HG03378 (cell line): Measurements from ENCODE around the gene GLRX3.
"Not testable (repeated sequence)": the region's sequence is repeated elsewhere in the genome, so short reads cannot be mapped to it uniquely, and the experiment has no call there.

Source experiments
- ATAC-seq: cut with Tn5 transposase; IDR thresholded peaks from one replicate; pipeline ENCODE4 v1.9.1; 2021; ENCODE audit warnings: mild to moderate bottlenecking, moderate library complexity; ENCODE audit not compliant: unreplicated experiment

The GLRX3 gene

DNA sequence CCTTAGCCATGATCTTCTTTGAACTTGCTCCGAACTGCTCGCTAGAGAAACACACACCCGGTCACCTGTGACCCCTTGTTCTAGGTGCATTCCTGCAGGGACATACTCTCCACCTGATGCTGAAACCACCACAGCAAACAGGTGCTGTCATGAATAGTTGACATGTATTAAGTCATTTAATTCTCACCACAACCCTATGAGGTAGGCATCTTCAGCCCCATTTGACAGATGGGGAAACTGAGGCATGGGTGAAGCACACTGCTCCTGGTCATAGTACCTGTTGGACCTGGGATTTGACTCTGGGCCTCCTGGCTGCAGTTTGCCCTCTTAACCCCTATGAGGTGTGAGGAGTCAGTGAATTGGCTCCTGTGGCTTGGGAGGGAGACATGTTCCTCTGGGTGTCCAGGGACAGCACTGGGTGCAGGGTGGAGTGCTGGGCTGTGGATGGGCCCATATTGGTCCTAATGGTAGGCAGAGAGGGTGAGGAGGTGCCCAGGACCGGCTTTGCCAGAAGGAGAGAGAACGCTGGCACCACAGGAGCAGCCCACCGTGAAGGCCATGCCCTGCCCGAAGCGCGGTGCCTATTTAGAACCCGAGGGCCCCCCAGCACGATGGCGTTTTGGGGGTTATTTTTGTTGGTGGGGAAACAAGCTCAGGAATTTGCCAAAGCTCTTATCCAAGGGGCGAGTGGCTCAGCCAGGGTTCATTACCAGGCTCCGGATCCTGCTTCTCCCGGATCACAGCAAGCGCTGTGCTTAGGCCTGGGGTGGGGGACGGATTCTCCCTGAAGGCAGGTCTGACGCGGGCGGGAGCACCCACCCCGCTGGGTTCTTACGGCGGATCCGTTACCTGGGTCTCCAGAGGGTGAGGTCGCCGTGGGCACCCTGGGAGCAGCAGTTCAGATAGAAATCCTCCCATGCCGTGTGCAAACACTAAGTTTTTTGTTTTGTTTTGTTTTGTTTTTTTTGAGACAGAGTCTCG is 52.3 kb downstream of the GLRX3 start:
- ATAC-seq, result no peak

DNA sequence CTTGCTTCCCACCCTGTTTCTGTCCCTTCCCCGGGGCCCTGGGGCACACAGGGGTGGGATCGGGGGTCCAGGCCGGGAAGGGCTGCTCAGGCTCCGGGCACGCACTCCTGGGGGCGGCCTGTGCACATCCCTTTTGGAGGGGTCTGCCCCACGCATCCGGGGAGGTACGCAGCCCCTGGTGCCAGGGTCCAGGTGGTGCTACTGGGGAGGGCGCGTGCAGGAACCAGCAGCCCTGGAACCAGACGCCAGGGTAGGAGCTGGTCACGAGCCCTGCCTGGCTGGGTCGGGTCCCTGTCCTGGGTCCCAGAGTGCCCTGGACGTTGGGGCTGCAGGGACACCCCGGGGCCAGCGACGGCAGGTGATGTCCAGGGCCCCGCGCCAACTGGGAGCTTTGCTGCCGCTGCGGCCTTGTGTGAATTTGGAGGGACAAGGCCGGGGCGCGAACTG is 53.4 kb downstream of the GLRX3 start:
- ATAC-seq, result no peak

DNA sequence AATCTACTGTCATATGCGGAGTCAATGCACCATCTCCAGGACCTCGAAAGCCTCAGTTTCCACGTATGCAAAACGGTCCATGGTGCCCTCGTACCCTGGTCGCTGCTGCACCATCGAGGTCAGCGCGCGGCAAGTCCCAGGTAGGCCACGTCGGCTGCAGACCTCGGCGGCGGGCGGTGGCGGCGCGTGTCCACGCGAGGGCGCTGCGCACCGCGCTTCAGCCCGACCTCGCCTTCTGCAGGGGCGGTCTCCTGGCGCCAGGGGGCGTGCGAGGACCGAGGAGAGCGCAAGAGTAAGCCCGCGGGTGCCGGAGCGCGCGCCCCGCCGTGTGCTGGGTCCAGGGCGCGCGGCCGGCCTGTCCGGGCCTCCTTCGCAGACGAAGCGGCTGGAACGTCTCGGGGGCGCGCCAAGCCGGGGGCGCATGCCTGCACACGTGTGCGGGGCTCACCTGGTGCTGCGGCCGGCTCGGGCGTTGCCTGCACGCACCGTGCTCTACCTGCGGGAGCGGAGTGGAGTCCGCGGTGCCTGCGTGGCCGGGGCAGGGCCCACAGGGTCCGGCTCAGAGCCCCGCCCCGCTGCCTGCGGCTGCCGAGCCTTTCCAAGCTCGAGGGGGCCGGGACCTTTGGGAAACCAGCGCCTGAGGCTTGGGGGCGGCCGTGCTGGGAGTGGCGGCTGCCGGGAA is 54.0 kb downstream of the GLRX3 start:
- ATAC-seq, result peak; percentile 72

GRCh38 chr10:130190737-130191115 is 54.5 kb downstream of the GLRX3 start:
- ATAC-seq, result no peak

DNA sequence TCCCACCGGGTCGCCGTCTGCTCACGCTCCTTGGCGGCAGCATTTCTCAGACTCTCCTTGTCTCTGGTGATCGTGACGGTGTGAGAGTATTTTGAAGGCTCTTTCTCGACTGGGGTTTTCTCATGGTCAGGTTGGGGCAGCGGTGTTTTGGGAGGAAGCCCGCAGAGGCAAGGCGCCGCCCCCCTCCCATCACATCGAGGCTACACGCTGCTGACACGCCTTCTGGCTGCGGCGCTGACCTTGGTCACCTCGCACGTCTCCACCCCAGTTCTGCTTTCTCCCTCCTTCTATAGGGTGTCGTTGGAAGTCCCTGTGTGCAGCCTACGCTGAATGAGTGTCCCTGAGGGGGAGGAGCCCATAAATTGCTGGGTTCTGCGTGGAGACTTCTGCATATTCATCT is 55.2 kb downstream of the GLRX3 start:
- no peak for ATAC-seq

- no peak for ATAC-seq
Observed at GRCh38 chr10:130192276-130192848, 56.2 kb downstream of the GLRX3 start.

DNA sequence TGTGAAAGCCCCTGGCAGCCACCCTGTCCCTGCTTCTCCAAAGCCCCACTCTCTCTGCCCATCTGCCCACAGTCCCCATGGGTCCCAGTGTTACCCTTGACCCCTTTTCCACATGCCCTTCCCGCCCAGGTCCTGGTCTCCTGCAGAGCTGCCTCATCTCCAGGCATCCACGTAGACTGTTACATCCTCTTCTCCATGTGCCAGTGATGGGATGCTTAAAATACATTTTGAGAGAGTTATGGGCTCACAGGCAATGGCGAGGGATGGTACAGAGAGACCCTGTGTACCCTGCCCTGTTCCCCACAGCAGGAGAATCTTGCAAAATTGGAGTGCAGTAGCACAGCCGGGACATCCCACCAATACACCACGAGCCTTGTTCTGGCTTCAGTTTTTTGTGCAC is 56.8 kb downstream of the GLRX3 start:
- no peak for ATAC-seq

DNA sequence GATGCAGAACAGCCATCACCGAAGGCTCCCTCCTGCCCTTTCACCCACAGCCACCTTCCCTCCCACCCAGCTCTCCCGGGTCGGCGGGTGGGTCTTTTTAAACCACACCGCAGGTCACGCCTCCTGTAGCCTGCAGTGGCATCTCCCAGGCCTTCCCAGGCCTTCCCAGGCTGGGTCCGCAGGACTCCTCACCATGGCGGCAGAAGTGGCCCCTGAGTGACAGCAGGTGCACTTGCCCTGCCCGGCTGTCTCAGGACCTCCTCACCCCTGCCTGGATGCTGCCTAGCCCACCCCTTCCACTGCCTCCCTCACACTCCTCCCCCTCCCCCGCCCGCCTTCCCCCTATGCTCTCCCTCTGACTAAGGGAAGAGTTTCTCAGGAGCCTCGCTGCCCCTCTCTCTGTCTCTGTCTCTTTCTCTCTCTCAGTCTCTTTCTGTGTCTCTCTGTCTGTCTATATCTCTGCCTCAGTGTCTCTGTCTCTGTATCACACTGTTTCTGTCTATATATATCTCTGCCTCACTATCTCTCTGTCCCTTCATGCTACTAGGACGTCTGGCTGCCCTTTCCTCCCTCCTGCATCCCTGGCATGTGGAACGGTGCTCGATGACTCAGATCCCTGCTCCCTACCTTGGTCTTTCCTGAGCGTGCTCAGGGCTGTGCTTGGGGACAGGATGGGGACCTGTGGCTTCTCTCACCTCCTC is 57.5 kb downstream of the GLRX3 start:
- ATAC-seq, result no peak

GRCh38 chr10:130194194-130194990 is 58.2 kb downstream of the GLRX3 start:
- ATAC-seq, result no peak

GRCh38 chr10:130194991-130195645 is 58.9 kb downstream of the GLRX3 start:
- ATAC-seq, result no peak

- no peak for ATAC-seq
Observed at GRCh38 chr10:130195746-130196294, 59.6 kb downstream of the GLRX3 start.

GRCh38 chr10:130196511-130197487 is 60.6 kb downstream of the GLRX3 start:
- ATAC-seq, result no peak

DNA sequence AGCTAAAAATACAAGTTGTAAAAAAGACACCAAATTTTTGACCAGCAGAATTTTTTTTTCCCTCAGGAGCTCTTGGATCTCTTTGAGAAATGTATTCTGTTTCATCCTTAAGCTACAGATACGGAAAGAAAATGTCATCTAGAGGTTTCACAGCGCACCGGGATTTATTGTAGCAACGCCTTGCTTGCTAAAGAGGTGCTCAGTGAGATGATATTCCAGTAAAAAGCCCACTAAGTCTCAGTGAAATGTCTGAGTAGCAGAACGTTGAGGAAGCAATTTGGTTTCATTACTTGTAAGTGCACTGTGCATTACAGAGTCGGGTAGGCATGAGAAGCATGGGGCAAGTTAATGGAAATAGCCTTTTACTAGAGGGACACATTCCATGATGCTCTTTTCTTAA is 62.5 kb downstream of the GLRX3 start:
- ATAC-seq, result no peak

DNA sequence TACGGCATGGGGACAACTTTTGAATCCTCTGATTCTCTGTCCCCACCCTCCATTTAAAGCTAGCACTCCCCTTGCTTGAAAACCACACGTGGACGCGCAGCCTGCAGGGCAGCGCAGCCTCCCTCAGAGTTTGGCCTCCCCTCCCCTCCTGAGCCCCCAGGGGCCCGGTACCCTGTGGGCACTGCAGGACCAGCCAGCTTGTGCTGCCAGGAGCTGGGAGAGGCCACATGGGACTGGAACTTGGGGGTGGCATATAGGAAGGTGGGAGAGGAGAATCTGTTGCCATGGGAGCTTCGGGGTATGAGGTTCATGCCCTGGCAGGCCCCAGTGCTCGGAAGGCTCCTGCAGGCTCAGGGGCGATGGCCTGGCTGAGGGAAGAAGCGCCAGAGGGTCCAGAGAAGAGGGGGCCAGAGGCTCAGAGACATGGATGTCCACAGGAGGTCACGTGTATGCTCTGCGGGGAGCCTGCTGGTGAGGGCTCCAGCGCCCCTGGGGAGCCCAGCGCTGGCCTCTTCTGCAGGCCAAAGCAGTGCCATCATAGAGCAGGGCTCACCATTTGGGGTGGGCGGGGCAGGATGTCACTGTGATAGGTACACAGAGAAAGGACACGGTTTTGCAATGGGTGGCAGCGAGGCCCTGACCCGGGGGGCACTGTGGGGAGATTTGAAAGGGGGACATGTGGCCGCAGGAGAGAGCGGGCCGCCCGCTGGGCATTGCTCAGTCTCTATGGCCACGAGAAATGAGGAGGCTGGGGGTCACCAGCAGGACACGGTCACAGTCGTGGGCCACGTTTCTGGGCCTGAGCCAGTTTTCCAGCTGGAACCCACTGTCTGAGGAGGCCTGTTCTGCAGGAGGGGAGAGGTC is 64.2 kb downstream of the GLRX3 start:
- no peak for ATAC-seq

GRCh38 chr10:130201043-130201380 is 64.8 kb downstream of the GLRX3 start:
- no peak for ATAC-seq

DNA sequence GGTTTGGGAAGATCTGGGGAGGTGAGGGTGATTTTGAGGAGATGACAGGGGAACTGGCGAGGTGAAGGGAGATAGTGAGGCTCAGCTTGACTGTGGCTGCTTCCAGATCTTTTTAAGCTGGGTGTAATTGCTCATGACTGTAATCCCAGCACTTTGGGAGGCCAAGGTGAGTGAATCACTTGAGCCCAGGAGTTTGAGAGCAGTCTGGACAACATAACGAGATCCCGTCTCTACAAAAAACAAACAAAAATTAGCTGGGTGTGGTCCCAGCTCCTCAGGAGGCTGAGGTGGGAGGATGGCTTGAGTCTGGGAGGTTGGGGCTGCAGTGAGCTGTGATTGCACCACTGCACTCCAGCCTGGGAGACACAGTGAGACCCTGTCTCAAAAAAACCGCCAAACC is 66.0 kb downstream of the GLRX3 start:
- not testable (repeated sequence) for ATAC-seq

DNA sequence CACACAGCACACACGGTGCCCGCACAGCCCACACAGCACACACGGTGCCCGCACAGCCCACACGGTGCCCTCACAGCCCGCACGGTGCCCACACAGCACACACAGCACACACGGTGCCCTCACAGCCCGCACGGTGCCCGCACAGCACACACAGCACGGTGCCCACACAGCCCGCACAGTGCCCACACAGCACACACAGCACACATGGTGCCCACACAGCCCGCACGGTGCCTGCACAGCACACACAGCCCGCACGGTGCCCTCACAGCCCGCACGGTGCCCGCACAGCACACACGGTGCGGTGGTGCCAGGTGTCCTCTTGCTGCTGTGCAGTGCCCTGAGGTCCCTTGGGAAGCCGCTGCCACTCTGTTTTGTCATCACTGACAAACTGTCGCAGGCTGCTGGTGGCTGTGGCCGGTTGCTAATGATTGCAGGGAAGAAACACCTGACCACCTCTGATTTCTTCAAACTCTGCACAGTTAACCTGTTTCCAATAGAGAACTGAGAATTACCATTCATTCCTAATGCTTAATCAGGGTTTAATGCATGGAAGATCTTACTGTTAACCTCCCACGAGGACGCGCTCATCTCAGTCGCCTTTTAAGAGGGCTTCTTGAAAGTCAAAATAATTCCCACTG is 66.9 kb downstream of the GLRX3 start:
- ATAC-seq, result no peak
